Measurements from ENCODE around the gene ANKRD11. TPM values are rescaled to one million over a fixed set of nuclear protein-coding genes. Genes with fewer than 3 reads are reported as not detected.

The ANKRD11 gene
- polyA plus RNA-seq, 1 experiment = 48.1 TPM

DNA sequence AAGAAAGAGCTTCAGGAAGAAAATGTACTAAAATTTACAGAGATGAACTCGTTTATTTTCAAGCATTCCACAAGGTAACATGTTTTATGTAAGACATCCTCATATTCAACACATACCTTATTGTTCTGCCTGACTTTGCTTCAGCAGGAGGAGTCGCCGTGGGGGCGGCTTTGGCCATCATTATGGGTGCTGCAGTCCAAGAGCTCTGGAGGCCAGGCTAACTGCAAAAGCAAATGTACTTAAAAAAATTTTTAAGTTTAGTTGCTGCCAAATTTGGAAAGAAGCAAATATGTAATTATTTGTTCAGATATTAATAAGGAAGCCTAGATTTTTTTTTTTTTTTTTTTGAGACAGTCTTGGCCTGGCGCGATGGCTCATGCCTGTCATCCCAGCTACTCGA lies 13.7 kb upstream of the ANKRD11 start:
- TF ChIP-seq CTCF (IDR thresholded peaks at IDR 0.05; ENCODE audit: low read depth, low read length) = no peak
- H3K27me3 ChIP-seq (ENCODE audit: control insufficient read depth, insufficient read depth, low read length) = no peaks in the 10 kb centered on the region
- no peak for DNase-seq (ENCODE audit: low read depth, low spot score)
- no peaks in the 10 kb centered on the region; the same call in 1 of the 2 replicates for H3K9me3 ChIP-seq (ENCODE audit: control insufficient read depth, insufficient read depth, low read length)
- CTCF ChIA-PET = interaction anchor here (1.0 kb wide), 1 partner anchor 215 kb away, joined by 4 read pairs; no protein-coding TSS in a partner anchor
- H3K27ac ChIP-seq (ENCODE audit: low read depth, low read length) = no peak overlapping the region
- POLR2A ChIA-PET = interaction anchor here (0.6 to 1.1 kb wide), 3 partner anchors 9 to 201 kb away, joined by 3 read pairs; no protein-coding TSS in a partner anchor
- no peak overlapping the region for H3K4me3 ChIP-seq (ENCODE audit: low read depth, low read length)

GRCh38 chr16:89502081-89502843 lies 11.9 kb upstream of the ANKRD11 start:
- no peaks in the 10 kb centered on the region for H3K27me3 ChIP-seq (ENCODE audit: control insufficient read depth, insufficient read depth, low read length)
- H3K4me3 ChIP-seq (ENCODE audit: low read depth, low read length) = no peak overlapping the region
- POLR2A ChIA-PET = no interaction called here
- no peaks in the 10 kb centered on the region; the same call in 1 of the 2 replicates for H3K9me3 ChIP-seq (ENCODE audit: control insufficient read depth, insufficient read depth, low read length)
- H3K27ac ChIP-seq (ENCODE audit: low read depth, low read length) = no peak overlapping the region
- no peak for TF ChIP-seq CTCF (IDR thresholded peaks at IDR 0.05; ENCODE audit: low read depth, low read length)
- no peak for DNase-seq (ENCODE audit: low read depth, low spot score)
- CTCF ChIA-PET = no interaction called here

DNA sequence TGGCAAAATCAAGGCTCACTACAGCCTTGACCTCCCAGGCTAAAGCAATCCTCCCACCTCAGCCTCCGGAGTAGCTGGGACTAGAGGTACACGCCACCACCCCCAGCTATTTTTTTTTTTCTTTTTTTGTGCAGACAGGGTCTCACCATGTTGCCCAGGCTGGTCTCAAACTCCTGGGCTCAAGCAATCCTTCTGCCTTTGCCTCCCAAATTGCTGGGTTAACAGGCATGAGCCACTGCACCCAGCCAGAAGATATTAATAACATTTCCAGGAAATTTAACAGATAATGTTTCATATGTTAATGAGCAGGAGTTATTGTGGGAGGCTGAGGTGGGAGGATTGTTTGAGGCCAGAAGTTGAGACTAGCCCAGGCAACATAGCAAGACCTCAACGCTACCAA lies 9.4 kb upstream of the ANKRD11 start:
- no peak for TF ChIP-seq CTCF (IDR thresholded peaks at IDR 0.05; ENCODE audit: low read depth, low read length)
- Histone ChIP-seq H3K27ac (ENCODE audit: low read depth, low read length) (no peak overlapping the region), H3K4me3 (ENCODE audit: low read depth, low read length) (no peak overlapping the region), H3K27me3 (ENCODE audit: control insufficient read depth, insufficient read depth, low read length) (no peaks in the 10 kb centered on the region), H3K9me3 (ENCODE audit: control insufficient read depth, insufficient read depth, low read length) (no peaks in the 10 kb centered on the region; the same call in 1 of the 2 replicates)
- ChIA-PET POLR2A (no interaction called here), CTCF (no interaction called here)
- DNase-seq (ENCODE audit: low read depth, low spot score) = no peak

DNA sequence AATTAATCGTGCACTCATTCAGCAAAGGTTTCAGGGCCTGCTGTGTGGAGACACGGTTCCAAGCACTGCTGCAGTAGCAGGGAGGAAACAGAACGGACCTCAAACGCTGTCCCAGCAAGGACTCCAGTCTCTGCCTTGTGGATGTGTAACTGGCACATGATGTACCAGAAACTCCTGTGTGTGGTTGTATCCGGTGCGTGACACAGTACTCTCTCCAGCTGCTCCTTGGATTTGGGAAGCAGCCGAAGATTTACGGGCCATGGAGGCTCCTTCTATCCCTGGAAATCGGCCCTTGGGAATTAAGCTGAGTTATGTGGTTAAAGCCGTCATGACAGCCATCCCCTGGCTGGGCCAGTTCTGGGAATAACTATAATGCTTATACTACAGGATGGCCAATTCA lies 8.5 kb upstream of the ANKRD11 start:
- TF ChIP-seq CTCF (IDR thresholded peaks at IDR 0.05; ENCODE audit: low read depth, low read length) = no peak
- POLR2A ChIA-PET = no interaction called here
- no peaks in the 10 kb centered on the region for H3K27me3 ChIP-seq (ENCODE audit: control insufficient read depth, insufficient read depth, low read length)
- H3K9me3 ChIP-seq (ENCODE audit: control insufficient read depth, insufficient read depth, low read length) = no peaks in the 10 kb centered on the region; the same call in 1 of the 2 replicates
- CTCF ChIA-PET = no interaction called here
- no peak overlapping the region for H3K27ac ChIP-seq (ENCODE audit: low read depth, low read length)
- no peak for DNase-seq (ENCODE audit: low read depth, low spot score)
- no peak overlapping the region for H3K4me3 ChIP-seq (ENCODE audit: low read depth, low read length)

GRCh38 chr16:89495121-89495520 lies 4.8 kb upstream of the ANKRD11 start:
- no peak for DNase-seq (ENCODE audit: low read depth, low spot score)
- Histone ChIP-seq H3K27me3 (ENCODE audit: control insufficient read depth, insufficient read depth, low read length) (no peaks in the 10 kb centered on the region), H3K4me3 (ENCODE audit: low read depth, low read length) (no peak overlapping the region), H3K9me3 (ENCODE audit: control insufficient read depth, insufficient read depth, low read length) (no peaks in the 10 kb centered on the region), H3K27ac (ENCODE audit: low read depth, low read length) (peak overlapping the region; percentile 21)
- peak; percentile 17; the same call in 1 of the 2 replicates for TF ChIP-seq CTCF (IDR thresholded peaks at IDR 0.05; ENCODE audit: low read depth, low read length)
- POLR2A ChIA-PET = interaction anchor here (0.6 to 1.0 kb wide), 4 partner anchors 9 to 161 kb away, joined by 3 to 6 read pairs (median 3); partner anchors contain the start of gene SPG7
- CTCF ChIA-PET = interaction anchor here (0.5 to 1.1 kb wide), 3 partner anchors 13 to 1334 kb away, joined by 3 to 4 read pairs (median 4); partner anchors contain the start of gene SPG7
